ACC112 (cell line): Measurements from ENCODE around the gene DEGS2.
"Not testable (repeated sequence)": the region's sequence is repeated elsewhere in the genome, so short reads cannot be mapped to it uniquely, and the experiment has no call there.

Experiments used
- H2AFZ ChIP-seq: fragments of 200-600 bp; sonication (generic); one replicate; pipeline ENCODE4 v1.6.0; 2017; ENCODE audit warnings: antibody characterized with exemption, low read length; ENCODE audit not compliant: unreplicated experiment
- H3K27ac ChIP-seq: fragments of 200-600 bp; sonication (generic); 2 replicates; pipeline ENCODE4 v1.5.1; 2014; ENCODE audit warnings: low read depth, mild to moderate bottlenecking, antibody characterized with exemption, low read length, moderate library complexity
- H3K27me3 ChIP-seq: fragments of 200-600 bp; sonication (generic); 2 replicates; pipeline ENCODE4 v1.6.1; 2014; ENCODE audit warnings: mild to moderate bottlenecking, antibody characterized with exemption, low read length, moderate library complexity, mixed read lengths; ENCODE audit not compliant: insufficient read depth
- H3K36me3 ChIP-seq: fragments of 200-600 bp; sonication (generic); 2 replicates; pipeline ENCODE4 v1.6.1; 2016; ENCODE audit warnings: mild to moderate bottlenecking, antibody characterized with exemption, low read length, moderate library complexity, mixed read lengths; ENCODE audit not compliant: insufficient read depth
- H3K4me1 ChIP-seq: fragments of 200-600 bp; sonication (generic); one replicate; pipeline ENCODE4 v1.6.1; 2016; ENCODE audit warnings: low read length, mixed read lengths; ENCODE audit not compliant: insufficient read depth, unreplicated experiment, control insufficient read depth
- H3K4me3 ChIP-seq: fragments of 200-600 bp; sonication (generic); 2 replicates; pipeline ENCODE4 v1.5.1; 2014; ENCODE audit warnings: mild to moderate bottlenecking, low read depth, low read length
- H3K79me2 ChIP-seq: fragments of 200-600 bp; sonication (generic); one replicate; pipeline ENCODE4 v1.6.0; 2016; ENCODE audit warnings: low read length; ENCODE audit not compliant: control insufficient read depth, unreplicated experiment, insufficient read depth

Gene DEGS2

DNA sequence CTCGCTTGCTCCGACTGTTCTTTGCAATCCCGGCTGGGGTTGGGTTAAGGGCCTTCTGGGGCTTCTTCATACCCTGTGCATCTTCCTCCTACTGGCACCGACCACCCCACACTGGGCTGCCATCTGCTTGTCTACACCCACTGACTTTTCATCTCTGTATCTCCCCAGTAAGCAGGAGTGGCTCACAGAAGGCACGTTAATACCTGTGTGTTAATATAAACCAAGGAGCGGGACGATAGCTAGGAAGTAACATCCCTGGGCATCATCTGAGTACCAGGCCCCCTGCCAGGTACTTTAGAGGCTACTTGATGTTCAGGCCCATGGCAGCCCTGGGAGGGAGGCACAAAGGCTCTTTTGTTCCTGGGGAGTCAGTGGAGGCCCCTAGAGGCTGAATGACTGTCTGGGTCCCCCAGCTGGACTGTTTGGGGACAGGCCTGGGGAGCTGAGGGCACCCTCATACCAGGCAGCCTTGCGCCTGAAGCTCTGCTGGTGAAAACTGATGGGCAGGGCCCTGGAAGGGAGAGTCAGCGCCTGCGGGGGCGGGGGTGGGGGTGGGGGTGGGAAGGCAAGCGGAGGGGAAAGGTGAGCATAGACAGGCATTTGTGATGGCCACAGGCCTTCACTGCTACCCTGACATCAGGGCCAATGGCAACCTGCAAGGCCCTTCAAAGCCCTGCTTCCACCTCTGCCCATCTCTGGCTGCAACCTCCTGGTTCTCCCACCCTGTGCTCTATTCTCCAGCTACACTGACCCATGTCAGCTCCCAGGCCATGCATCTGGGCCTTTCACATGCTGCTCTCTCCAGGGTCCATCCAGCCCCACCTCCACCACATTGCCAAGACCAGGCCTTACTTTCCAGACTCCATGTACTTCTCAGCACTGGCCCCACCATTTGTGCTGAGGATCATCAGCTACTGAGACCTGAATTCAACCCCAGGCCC is 34.2 kb upstream of the DEGS2 start:
- Histone ChIP-seq H3K27ac (no peak overlapping the region), H3K36me3 (no peaks in the 10 kb centered on the region), H3K4me1 (peaks cover 5% of the 10 kb centered on the region), H3K27me3 (no peaks in the 10 kb centered on the region), H3K79me2 (no peaks in the 10 kb centered on the region), H2AFZ (peak overlapping the region; percentile 90), H3K4me3 (peak overlapping the region; percentile 75)

DNA sequence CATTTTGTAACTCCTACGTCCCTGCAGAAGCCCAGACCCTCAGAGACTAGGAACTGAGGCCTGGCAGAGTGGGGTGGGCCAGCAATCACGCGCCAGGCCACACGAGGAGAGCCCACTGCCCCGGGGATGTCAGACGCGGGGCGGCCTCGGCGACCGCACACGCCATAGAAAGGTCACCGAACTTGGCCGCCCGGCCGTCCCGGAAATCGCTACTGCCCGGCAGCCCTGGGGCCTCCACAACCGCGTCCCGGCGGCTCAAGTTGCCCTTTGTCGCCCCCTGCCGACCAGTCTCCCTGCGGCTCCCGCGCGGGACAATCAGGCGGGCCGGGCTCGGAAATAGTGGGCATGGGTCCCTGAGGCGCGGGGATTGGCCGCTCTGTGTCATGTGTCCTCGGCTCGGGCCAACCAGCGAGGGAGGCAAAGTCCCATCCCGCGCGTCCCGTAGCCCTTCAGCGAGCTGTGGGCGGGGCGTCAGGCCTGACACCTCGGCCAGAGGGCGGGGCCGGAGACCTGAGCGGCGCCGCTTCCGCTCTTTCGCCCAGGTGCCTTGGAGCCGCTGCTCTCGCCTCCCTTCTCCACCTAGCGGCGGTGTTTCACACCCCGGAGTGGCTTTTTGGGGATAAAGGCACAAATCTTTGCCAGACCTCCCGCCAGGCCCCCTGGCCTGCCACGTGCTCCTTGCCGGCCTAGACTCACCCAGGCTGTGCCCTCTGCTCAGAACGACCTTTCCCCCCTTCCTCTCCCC is 33.4 kb upstream of the DEGS2 start:
- peak overlapping the region; percentile 94 for H2AFZ ChIP-seq
- peaks cover 5% of the 10 kb centered on the region for H3K4me1 ChIP-seq
- no peaks in the 10 kb centered on the region for H3K36me3 ChIP-seq
- peak overlapping the region; percentile 41; the same call in 1 of the 2 replicates for H3K27ac ChIP-seq
- no peaks in the 10 kb centered on the region for H3K79me2 ChIP-seq
- H3K27me3 ChIP-seq: no peaks in the 10 kb centered on the region
- peak overlapping the region; percentile 75 for H3K4me3 ChIP-seq

DNA sequence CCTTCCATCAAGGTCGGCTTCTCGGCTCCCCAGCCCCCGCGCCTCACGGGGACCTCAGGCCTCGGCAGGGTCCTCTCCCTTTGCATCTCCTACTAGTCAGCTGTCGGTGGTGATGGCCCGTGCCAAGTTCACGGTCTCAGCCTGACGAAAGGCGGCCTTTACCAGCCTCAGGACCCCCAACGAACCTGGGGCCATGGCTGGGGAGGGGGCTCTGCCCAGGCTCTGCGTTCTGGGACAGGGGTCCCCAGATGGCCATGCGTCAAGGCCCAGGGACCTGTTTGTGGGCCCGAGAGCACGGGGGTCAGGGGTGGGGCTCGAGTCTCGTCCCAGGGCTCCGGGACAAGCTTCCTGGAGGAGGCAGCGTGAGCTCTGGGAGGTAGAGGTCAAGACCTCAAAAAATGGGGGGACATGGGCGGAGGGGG is 32.8 kb upstream of the DEGS2 start:
- Histone ChIP-seq H3K4me1 (peaks cover 5% of the 10 kb centered on the region), H2AFZ (peak overlapping the region; percentile 94), H3K4me3 (peak overlapping the region; percentile 71), H3K79me2 (no peaks in the 10 kb centered on the region), H3K27me3 (no peaks in the 10 kb centered on the region), H3K27ac (peak overlapping the region; percentile 41; the same call in 1 of the 2 replicates), H3K36me3 (no peaks in the 10 kb centered on the region)

DNA sequence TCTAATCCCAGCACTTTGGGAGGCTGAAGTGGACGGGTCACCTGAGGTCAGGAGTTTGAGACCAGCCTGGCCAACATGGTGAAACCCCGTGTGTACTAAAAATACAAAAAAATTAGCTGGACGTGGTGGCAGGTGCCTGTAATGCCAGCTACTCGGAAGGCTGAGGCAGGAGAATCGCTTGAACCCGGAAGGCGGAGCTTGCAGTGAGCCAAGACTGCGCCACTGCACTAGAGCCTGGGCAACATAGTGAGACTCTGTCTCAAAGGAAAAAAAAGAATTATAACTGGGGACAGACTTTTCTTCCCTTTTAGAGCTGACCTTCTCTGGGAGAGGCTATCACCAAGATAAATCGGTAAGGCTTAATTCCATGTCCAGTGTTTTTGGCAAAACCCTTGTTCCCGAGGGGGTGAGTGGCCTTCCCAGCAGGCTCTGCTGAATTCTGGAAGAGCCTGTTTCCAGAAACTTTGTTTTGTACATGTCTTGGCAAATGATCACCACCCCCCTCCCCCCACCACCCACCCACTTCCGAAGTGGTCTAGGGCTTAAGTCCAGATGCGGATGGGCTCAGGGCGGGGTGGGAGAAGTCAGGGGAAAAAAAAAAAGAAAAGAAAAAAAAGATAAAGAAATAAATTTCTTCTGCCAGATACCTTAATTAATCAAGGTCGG is 32.3 kb upstream of the DEGS2 start:
- H2AFZ ChIP-seq: peak overlapping the region; percentile 94
- H3K4me1 ChIP-seq: peaks cover 5% of the 10 kb centered on the region
- no peaks in the 10 kb centered on the region for H3K36me3 ChIP-seq
- H3K27me3 ChIP-seq: no peaks in the 10 kb centered on the region
- H3K27ac ChIP-seq: no peak overlapping the region
- peak overlapping the region; percentile 71; the same call in 1 of the 2 replicates for H3K4me3 ChIP-seq
- no peaks in the 10 kb centered on the region for H3K79me2 ChIP-seq

DNA sequence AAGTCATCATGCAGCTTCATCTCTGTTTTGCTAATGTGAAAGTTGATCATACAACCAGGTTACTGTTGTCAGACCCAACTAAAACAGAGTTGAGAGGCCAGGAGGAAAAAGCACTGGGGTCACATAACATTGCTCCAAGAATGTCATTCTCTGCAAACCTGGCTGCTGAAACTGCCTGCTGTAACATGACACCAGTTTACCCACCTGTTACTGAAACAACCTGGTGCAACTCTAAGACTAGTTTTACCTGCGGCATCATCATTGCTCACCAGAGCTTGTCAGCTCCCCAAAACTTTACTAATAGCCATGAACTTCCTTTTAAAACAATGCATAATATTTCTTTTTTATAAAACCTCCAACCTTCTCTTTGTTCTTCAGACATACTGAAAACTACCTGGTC is 30.7 kb upstream of the DEGS2 start:
- no peaks in the 10 kb centered on the region for H3K27me3 ChIP-seq
- H3K79me2 ChIP-seq: no peaks in the 10 kb centered on the region
- H3K4me1 ChIP-seq: peaks cover 5% of the 10 kb centered on the region
- no peaks in the 10 kb centered on the region for H3K36me3 ChIP-seq
- no peak overlapping the region for H3K4me3 ChIP-seq
- H2AFZ ChIP-seq: no peak overlapping the region
- no peak overlapping the region for H3K27ac ChIP-seq

DNA sequence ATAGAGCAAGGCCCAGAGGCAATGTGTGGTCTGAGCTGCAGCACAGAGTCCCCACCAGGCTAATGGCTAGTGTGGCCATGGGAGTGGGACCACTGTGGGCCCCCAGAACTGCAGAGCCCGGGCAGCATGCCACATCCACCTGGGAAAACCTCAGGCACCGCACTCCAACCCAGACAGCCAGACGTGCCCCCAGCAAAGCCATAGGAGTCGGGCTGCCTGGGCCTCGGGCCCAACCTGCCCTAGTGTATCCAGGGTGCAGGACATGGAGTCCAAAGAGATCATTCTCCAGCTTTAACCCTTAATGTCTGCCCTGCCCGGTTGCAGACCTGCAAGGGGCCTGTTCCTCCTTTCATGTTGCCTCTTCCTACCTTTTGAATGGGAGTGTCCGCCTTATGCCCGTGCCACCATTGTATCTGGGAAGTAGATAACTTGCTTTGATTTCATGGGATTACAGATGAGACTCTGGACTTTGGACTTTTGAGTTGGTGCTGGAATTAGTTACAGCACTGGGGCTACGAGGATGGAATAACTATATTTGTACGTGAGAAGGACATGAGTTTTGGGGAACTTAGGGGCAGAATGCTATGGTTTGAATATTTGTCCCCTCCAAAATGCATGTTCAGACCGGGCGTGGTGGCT is 29.1 kb upstream of the DEGS2 start:
- Histone ChIP-seq H3K36me3 (no peaks in the 10 kb centered on the region), H3K4me1 (peaks cover 5% of the 10 kb centered on the region), H3K4me3 (no peak overlapping the region), H3K79me2 (no peaks in the 10 kb centered on the region), H2AFZ (no peak overlapping the region), H3K27ac (no peak overlapping the region), H3K27me3 (no peaks in the 10 kb centered on the region)

DNA sequence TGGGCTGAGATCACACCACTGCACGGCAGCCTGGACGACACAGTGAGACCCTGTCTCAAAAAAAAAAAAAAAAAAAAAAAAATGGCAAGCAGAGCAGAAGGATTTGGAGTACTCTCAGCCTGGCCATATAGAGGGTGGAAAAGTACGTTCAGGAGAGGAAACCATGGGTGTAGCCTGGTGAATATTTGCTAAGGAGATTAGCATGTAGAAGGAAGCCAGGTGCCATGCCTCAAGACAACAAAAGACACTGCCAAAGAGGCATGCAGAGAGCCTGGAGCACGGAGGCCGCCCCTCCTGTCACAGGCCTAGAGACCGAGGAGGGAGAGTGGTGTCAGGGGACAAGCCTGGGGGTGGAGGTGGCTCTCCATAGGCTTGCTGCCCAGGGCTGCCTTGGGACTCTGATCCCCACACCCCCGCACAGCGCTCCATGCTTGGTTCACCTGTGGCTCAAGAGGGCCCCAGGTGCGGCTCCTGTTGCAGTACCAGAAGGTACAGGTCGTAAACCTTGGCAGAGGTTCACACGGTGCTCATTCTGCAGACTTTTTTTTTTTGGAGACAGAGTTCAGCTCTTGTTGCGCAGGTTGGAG is 27.9 kb upstream of the DEGS2 start:
- no peaks in the 10 kb centered on the region for H3K27me3 ChIP-seq
- no peaks in the 10 kb centered on the region for H3K79me2 ChIP-seq
- no peaks in the 10 kb centered on the region for H3K36me3 ChIP-seq
- H3K4me1 ChIP-seq: peaks cover 4% of the 10 kb centered on the region
- no peak overlapping the region for H3K27ac ChIP-seq
- no peak overlapping the region for H2AFZ ChIP-seq
- no peak overlapping the region for H3K4me3 ChIP-seq

DNA sequence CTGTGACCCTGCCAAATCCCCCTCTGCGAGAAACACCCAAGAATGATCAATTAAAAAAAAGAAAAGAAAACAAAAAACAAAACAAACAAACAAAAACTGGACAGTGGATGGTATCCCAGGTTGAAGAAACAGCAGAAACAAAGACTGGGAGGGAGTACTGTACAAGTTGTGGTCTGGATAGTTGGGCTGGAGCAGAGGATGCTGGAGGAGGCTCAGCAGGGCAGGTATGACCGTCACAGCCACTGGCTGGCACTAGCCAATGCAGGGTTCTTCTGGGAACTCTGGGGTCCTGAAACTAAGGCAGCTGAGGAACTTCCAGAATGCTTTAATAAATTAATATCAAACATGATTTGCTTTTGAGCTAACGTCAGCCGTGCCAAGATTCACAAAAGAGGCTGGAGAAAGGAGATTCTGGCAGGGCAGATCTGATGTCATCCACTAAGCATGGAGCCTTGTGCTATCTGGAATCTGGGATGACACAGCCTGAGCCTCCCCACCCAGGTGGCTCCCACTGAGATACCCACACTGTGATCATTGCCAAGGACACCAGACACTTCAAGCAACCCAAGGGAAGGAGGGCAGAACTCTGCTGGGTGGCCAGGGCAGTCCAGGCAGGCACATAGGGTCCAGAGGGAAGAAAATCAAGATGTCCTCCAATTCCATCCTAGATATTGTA is 22.6 kb upstream of the DEGS2 start:
- not testable (repeated sequence) for H3K4me3 ChIP-seq, H3K79me2 ChIP-seq, H3K36me3 ChIP-seq, H3K27ac ChIP-seq, H3K4me1 ChIP-seq, H2AFZ ChIP-seq, H3K27me3 ChIP-seq

DNA sequence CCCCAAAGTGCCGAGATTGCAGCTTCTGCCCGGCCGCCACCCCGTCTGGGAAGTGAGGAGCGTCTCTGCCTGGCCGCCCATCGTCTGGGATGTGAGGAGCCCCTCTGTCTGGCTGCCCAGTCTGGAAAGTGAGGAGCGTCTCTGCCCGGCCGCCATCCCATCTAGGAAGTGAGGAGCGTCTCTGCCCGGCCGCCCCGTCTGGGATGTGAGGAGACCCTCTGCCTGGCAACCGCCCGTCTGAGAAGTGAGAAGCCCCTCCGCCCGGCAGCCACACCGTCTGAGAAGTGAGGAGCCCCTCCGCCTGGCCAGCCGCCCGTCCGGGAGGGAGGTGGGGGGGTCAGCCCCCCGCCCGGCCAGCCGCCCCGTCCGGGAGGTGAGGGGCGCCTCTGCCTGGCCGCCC is 21.2 kb upstream of the DEGS2 start:
- not testable (repeated sequence) for H3K27me3 ChIP-seq, H3K27ac ChIP-seq, H3K36me3 ChIP-seq, H2AFZ ChIP-seq, H3K4me1 ChIP-seq, H3K4me3 ChIP-seq, H3K79me2 ChIP-seq
